Fibroblast of lung (primary cell): ENCODE data around the gene LRCOL1. TPM values are rescaled to one million over a fixed set of nuclear protein-coding genes. Genes with fewer than 3 reads are reported as not detected.

ENCODE experiments used
- DNase-seq, 2 donors: peaks; one replicate each; pipeline versions ENCODE4 v3.0.0 to v3.0.0-alpha.2; 2010; ENCODE audit warnings: low read depth in 2 of 2
- H2AFZ ChIP-seq: 2 replicates; pipeline ENCODE4 v1.5.1; 2012; ENCODE audit warnings: low read length, control low read depth, inconsistent platforms
- H3K27ac ChIP-seq: 2 replicates; pipeline ENCODE4 v1.5.1; 2011; ENCODE audit warnings: low read length, control low read depth; ENCODE audit not compliant: insufficient read depth
- H3K27me3 ChIP-seq: 2 replicates; pipeline ENCODE4 v1.5.1; 2011; ENCODE audit warnings: mild to moderate bottlenecking, low read length; ENCODE audit not compliant: control insufficient read depth, insufficient read depth
- H3K36me3 ChIP-seq: 2 replicates; pipeline ENCODE4 v1.5.1; 2011; ENCODE audit warnings: low read length; ENCODE audit not compliant: control insufficient read depth, insufficient read depth
- H3K4me1 ChIP-seq: 2 replicates; pipeline ENCODE4 v1.5.1; 2011; ENCODE audit warnings: low read length; ENCODE audit not compliant: control insufficient read depth, insufficient read depth; ENCODE audit errors: extremely low read depth
- H3K4me2 ChIP-seq: 2 replicates; pipeline ENCODE4 v1.5.1; 2011; ENCODE audit warnings: low read length, control low read depth; ENCODE audit not compliant: insufficient read depth; ENCODE audit errors: extremely low read depth
- H3K4me3 ChIP-seq, 4 experiments: fragments of 200-600 bp in 1 of 4; sonication (generic) in 1 of 4; replicated peaks in 1 of 4; 2 replicates each; pipeline ENCODE4 v1.5.1; 2011 to 2016; ENCODE audit warnings: low read length in 4 of 4, low read depth in 3 of 4, mild to moderate bottlenecking in 3 of 4, control low read depth in 2 of 4, inconsistent platforms in 1 of 4, mixed read lengths in 1 of 4; ENCODE audit not compliant: insufficient read depth in 1 of 4; ENCODE audit errors: control extremely low read depth in 1 of 4
- H3K79me2 ChIP-seq: 2 replicates; pipeline ENCODE4 v1.5.1; 2012; ENCODE audit warnings: mild to moderate bottlenecking, low read length, inconsistent platforms; ENCODE audit not compliant: control insufficient read depth, insufficient read depth
- H3K9ac ChIP-seq: 2 replicates; pipeline ENCODE4 v1.5.1; 2011; ENCODE audit warnings: mild to moderate bottlenecking, low read length, control low read depth; ENCODE audit not compliant: insufficient read depth
- H3K9me3 ChIP-seq: 2 replicates; pipeline ENCODE4 v1.5.1; 2012; ENCODE audit warnings: low read depth, low read length; ENCODE audit not compliant: control insufficient read depth, insufficient read depth
- H4K20me1 ChIP-seq: 2 replicates; pipeline ENCODE4 v1.5.1; 2011; ENCODE audit warnings: low read length; ENCODE audit not compliant: control insufficient read depth, insufficient read depth; ENCODE audit errors: extremely low read depth
- CTCF ChIP-seq, 2 donors: IDR thresholded peaks in 1 of 2; conservative IDR thresholded peaks in 1 of 2; 1 replicate in 1 of 2; 2 replicates in 1 of 2; pipeline ENCODE4 v1.5.1; 2011 to 2012; ENCODE audit warnings: low read length in 2 of 2, control low read depth in 1 of 2, inconsistent platforms in 1 of 2, low read depth in 1 of 2, mild to moderate bottlenecking in 1 of 2
- EZH2 ChIP-seq: IDR thresholded peaks from 2 replicates; pipeline ENCODE4 v1.5.1; 2012; ENCODE audit warnings: low read length, control low read depth, mild to moderate bottlenecking; ENCODE audit errors: missing control alignments
- polyA plus RNA-seq, 2 donors: library from polyadenylated mRNA; depleted of rRNA in 1 of 2; stranded (reverse) in 1 of 2; unstranded in 1 of 2; fragments of >200 nt; gene quantifications; 2 replicates each; pipeline ENCODE4 v1.2.1, GENCODE V29; 2011 to 2012; ENCODE audit warnings: missing spikeins in 1 of 2
- total RNA-seq: library from RNA; depleted of rRNA; stranded (reverse); fragments of >200 nt; gene quantifications from 2 replicates; pipeline ENCODE4 v1.2.1, GENCODE V29; 2014

LRCOL1 gene
- total and polyA plus RNA-seq, 2 donors (not counting 1 experiment from before 2014, with no cell fraction given) = 0.17 TPM; not detected in 1

- Histone ChIP-seq H3K9ac (no peak overlapping the region), H4K20me1 (no peaks in the 10 kb centered on the region), H3K36me3 (peaks cover 9% of the 10 kb centered on the region), H3K27me3 (no peaks in the 10 kb centered on the region), H3K9me3 (no peaks in the 10 kb centered on the region), H3K79me2 (no peaks in the 10 kb centered on the region), H2AFZ (no peak overlapping the region), H3K4me3 (no peak overlapping the region), H3K4me2 (no peak overlapping the region), H3K27ac (no peak overlapping the region), H3K4me1 (no peaks in the 10 kb centered on the region)
- no peak for DNase-seq
- no peak for TF ChIP-seq CTCF (conservative IDR thresholded peaks at IDR 0.05 in 1 of 2, IDR thresholded peaks at IDR 0.05 in 1 of 2; ENCODE audit: low read depth in 1 of 2, low read length in 2 of 2)
- TF ChIP-seq EZH2 = no peak
Measured at GRCh38 chr12:132647858-132648257, 37.5 kb upstream of the LRCOL1 start.

GRCh38 chr12:132646850-132647249 is 36.5 kb upstream of the LRCOL1 start:
- Histone ChIP-seq H3K4me3 (no peak overlapping the region), H3K36me3 (peaks cover 16% of the 10 kb centered on the region)
- TF ChIP-seq CTCF (conservative IDR thresholded peaks at IDR 0.05 in 1 of 2, IDR thresholded peaks at IDR 0.05 in 1 of 2; ENCODE audit: low read depth in 1 of 2, low read length in 2 of 2) (no peak), EZH2 (no peak)

GRCh38 chr12:132642846-132643835 is 32.8 kb upstream of the LRCOL1 start:
- H3K9ac ChIP-seq = no peak overlapping the region
- no peak overlapping the region for H3K4me2 ChIP-seq
- H3K79me2 ChIP-seq = no peaks in the 10 kb centered on the region
- H3K27me3 ChIP-seq = no peaks in the 10 kb centered on the region
- no peak for TF ChIP-seq EZH2
- TF ChIP-seq CTCF (conservative IDR thresholded peaks at IDR 0.05 in 1 of 2, IDR thresholded peaks at IDR 0.05 in 1 of 2; ENCODE audit: low read depth in 1 of 2, low read length in 2 of 2) = no peak
- H3K9me3 ChIP-seq = no peaks in the 10 kb centered on the region
- no peak overlapping the region for H2AFZ ChIP-seq
- H3K27ac ChIP-seq = no peak overlapping the region
- H4K20me1 ChIP-seq = no peaks in the 10 kb centered on the region
- no peak for DNase-seq
- peaks cover 13% of the 10 kb centered on the region for H3K36me3 ChIP-seq
- no peak overlapping the region for H3K4me3 ChIP-seq
- no peaks in the 10 kb centered on the region for H3K4me1 ChIP-seq

More at GRCh38 chr12:132646850-132647249, 36.5 kb upstream of the LRCOL1 start:
- H3K27ac ChIP-seq = no peak overlapping the region
- no peak overlapping the region for H2AFZ ChIP-seq
- H3K79me2 ChIP-seq = no peaks in the 10 kb centered on the region
- H3K9me3 ChIP-seq = no peaks in the 10 kb centered on the region
- H3K4me1 ChIP-seq = no peaks in the 10 kb centered on the region
- no peak for DNase-seq
- H3K27me3 ChIP-seq = no peaks in the 10 kb centered on the region
- H3K9ac ChIP-seq = no peak overlapping the region
- no peaks in the 10 kb centered on the region for H4K20me1 ChIP-seq
- no peak overlapping the region for H3K4me2 ChIP-seq
